PFSK-1 (cell line): ENCODE measurements around the gene PLAGL2.

Source experiments
- POLR2AphosphoS5 ChIP-seq: IDR thresholded peaks from 2 replicates; pipeline ENCODE4 v1.6.1; 2012; ENCODE audit warnings: low read depth, mild to moderate bottlenecking, control low read depth, low read length, moderate library complexity
- SIN3A ChIP-seq: IDR thresholded peaks from 2 replicates; pipeline ENCODE4 v1.6.1; 2012; ENCODE audit warnings: mild to moderate bottlenecking, low read length, moderate library complexity, borderline replicate concordance; ENCODE audit not compliant: insufficient read depth
- TAF1 ChIP-seq: IDR thresholded peaks from 2 replicates; pipeline ENCODE4 v1.6.1; 2012; ENCODE audit warnings: low read length, control low read depth, borderline replicate concordance; ENCODE audit not compliant: insufficient read depth
- TF ChIP-seq, protein P1 (sequence below), 2 experiments: IDR thresholded peaks; 2 replicates each; pipeline versions ENCODE4 v1.6.1 to v1.8.0; 2011 to 2012; ENCODE audit warnings: low read depth in 2 of 2, low read length in 2 of 2, control low read depth in 1 of 2, inconsistent platforms in 1 of 2, mild to moderate bottlenecking in 1 of 2, moderate library complexity in 1 of 2; ENCODE audit not compliant: insufficient read depth in 1 of 2

GRCh38 chr20:32190616-32191415 is 16.7 kb downstream of the PLAGL2 start:
- TF ChIP-seq TAF1 (no peak), SIN3A (no peak), POLR2AphosphoS5 (no peak; the same call in 1 of the 2 replicates)
- TF ChIP-seq, protein P1, sequence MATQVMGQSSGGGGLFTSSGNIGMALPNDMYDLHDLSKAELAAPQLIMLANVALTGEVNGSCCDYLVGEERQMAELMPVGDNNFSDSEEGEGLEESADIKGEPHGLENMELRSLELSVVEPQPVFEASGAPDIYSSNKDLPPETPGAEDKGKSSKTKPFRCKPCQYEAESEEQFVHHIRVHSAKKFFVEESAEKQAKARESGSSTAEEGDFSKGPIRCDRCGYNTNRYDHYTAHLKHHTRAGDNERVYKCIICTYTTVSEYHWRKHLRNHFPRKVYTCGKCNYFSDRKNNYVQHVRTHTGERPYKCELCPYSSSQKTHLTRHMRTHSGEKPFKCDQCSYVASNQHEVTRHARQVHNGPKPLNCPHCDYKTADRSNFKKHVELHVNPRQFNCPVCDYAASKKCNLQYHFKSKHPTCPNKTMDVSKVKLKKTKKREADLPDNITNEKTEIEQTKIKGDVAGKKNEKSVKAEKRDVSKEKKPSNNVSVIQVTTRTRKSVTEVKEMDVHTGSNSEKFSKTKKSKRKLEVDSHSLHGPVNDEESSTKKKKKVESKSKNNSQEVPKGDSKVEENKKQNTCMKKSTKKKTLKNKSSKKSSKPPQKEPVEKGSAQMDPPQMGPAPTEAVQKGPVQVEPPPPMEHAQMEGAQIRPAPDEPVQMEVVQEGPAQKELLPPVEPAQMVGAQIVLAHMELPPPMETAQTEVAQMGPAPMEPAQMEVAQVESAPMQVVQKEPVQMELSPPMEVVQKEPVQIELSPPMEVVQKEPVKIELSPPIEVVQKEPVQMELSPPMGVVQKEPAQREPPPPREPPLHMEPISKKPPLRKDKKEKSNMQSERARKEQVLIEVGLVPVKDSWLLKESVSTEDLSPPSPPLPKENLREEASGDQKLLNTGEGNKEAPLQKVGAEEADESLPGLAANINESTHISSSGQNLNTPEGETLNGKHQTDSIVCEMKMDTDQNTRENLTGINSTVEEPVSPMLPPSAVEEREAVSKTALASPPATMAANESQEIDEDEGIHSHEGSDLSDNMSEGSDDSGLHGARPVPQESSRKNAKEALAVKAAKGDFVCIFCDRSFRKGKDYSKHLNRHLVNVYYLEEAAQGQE (IDR thresholded peaks at IDR 0.05; ENCODE audit: insufficient read depth in 1 of 2, low read depth in 2 of 2, low read length in 2 of 2), result no peak
